OCI-M2 (cell line): ENCODE measurements around the gene PSMD14.

Source experiments
- DNase-seq: peaks from one replicate; lab custom pipeline; 2025; ENCODE audit not compliant: unreplicated experiment; lab: John Stamatoyannopoulos, UW

The PSMD14 gene

GRCh38 chr2:161438598-161438997 is 130.4 kb downstream of the PSMD14 start:
- no peak for DNase-seq

- no peak for DNase-seq
Observed at GRCh38 chr2:161445097-161445496, 136.9 kb downstream of the PSMD14 start.

GRCh38 chr2:161448431-161448830 is 140.2 kb downstream of the PSMD14 start:
- no peak for DNase-seq
